IMR-90 (cell line): ENCODE data around the gene GM2A.

Experiments used
- MXI1 ChIP-seq: IDR thresholded peaks from 2 replicates; pipeline ENCODE4 v1.6.1; 2012; ENCODE audit warnings: low read depth, mild to moderate bottlenecking, low read length, moderate library complexity, borderline replicate concordance
- POLR2A ChIP-seq: IDR thresholded peaks from 2 replicates; pipeline ENCODE4 v1.6.1; 2012; ENCODE audit warnings: mild to moderate bottlenecking, low read depth, low read length
- RFX5 ChIP-seq: IDR thresholded peaks from 2 replicates; pipeline ENCODE4 v1.8.0; 2012; ENCODE audit warnings: low read depth, mild to moderate bottlenecking, low read length, moderate library complexity
- TF ChIP-seq, protein P1 (sequence below): conservative IDR thresholded peaks from 2 replicates; pipeline ENCODE4 v1.5.1; 2012; ENCODE audit warnings: mild to moderate bottlenecking, low read depth, low read length, improper control_type of control experiment

DNA sequence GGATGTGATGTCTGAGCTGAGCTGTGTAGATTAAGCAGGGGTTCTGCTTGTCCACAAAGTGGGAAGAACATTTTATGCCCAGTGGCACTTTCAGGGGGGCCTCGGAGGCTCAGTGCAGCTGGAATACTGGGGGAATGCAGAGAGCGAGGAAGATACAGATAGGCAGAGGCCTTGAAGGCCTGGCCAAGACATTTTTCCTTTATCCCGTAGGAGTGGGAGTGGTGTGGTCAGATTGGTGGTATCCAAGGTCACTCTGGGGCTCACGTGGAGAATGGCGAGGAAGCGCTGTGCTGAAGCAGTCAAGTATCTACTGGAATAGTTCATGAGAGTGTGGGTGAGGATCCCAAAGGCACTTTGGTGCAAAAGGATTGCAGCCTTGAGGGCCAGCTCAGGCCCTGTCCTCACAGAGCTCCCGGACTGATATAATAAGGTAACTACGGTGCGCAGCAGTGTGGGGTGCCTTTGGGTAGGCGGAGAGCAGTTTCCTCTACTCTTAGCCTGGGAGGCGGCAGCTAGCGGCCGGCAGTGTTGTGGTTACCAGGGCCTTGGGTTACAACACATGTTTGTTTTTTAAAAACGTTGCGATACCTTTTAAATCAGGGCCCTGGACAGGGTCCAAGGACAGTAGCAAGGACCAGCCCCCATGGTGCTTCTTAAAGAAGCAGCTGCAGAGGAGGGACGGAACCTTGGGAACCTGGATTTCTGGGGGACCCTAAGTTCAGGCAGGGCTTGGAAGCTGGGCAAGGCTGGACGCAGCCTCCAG lies 18.3 kb upstream of the GM2A start:
- no peak for TF ChIP-seq RFX5
- TF ChIP-seq, protein P1, sequence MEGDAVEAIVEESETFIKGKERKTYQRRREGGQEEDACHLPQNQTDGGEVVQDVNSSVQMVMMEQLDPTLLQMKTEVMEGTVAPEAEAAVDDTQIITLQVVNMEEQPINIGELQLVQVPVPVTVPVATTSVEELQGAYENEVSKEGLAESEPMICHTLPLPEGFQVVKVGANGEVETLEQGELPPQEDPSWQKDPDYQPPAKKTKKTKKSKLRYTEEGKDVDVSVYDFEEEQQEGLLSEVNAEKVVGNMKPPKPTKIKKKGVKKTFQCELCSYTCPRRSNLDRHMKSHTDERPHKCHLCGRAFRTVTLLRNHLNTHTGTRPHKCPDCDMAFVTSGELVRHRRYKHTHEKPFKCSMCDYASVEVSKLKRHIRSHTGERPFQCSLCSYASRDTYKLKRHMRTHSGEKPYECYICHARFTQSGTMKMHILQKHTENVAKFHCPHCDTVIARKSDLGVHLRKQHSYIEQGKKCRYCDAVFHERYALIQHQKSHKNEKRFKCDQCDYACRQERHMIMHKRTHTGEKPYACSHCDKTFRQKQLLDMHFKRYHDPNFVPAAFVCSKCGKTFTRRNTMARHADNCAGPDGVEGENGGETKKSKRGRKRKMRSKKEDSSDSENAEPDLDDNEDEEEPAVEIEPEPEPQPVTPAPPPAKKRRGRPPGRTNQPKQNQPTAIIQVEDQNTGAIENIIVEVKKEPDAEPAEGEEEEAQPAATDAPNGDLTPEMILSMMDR: no peak
- no peak for TF ChIP-seq POLR2A
- TF ChIP-seq MXI1: no peak
